H1 (cell line): ENCODE data around the gene ANKRD9. TPM values are rescaled to one million over a fixed set of nuclear protein-coding genes. Genes with fewer than 3 reads are reported as not detected.

Source experiments
- CTCF ChIA-PET: fragments of 300-600 bp; sonication (Branson Sonifier 250); formaldehyde crosslinking; loops from one replicate; lab custom pipeline; 2021; ENCODE audit not compliant: partially characterized antibody; lab: Charles Lee
- POLR2A ChIA-PET: fragments of 300-600 bp; sonication (Branson Sonifier 250); formaldehyde crosslinking; loops from one replicate; lab custom pipeline; 2021; ENCODE audit warnings: inconsistent platforms; ENCODE audit not compliant: partially characterized antibody; lab: Charles Lee
- DNase-seq, 2 experiments: peaks; one replicate each; pipeline versions ENCODE4 v3.0.0 to v3.0.0-alpha.2; 2010 to 2022; ENCODE audit warnings: low spot score in 2 of 2, low read depth in 1 of 2, mixed read lengths in 1 of 2
- FAIRE-seq: peaks from 2 replicates; lab custom pipeline; 2011; peaks lifted over from hg19 to GRCh38; lab: Jason Lieb, UNC
- H2AFZ ChIP-seq: 2 replicates; pipeline ENCODE4 v1.8.1; 2012; ENCODE audit warnings: low read length, inconsistent platforms
- H2AK5ac ChIP-seq: 2 replicates; pipeline ENCODE4 v1.6.1; 2013; ENCODE audit warnings: low read depth, low read length
- H2BK120ac ChIP-seq: replicated peaks from 2 replicates; pipeline ENCODE3; 2013; ENCODE audit warnings: low read depth, low read length, inconsistent platforms
- H2BK12ac ChIP-seq: 2 replicates; pipeline ENCODE4 v1.6.1; 2013; ENCODE audit warnings: low read depth, low read length
- H2BK15ac ChIP-seq: 2 replicates; pipeline ENCODE4 v1.6.1; 2013; ENCODE audit warnings: low read length
- H2BK20ac ChIP-seq: 2 replicates; pipeline ENCODE4 v1.6.1; 2013; ENCODE audit warnings: low read length
- H2BK5ac ChIP-seq: 2 replicates; pipeline ENCODE4 v1.6.1; 2013; ENCODE audit warnings: low read depth, low read length
- H3K14ac ChIP-seq: 2 replicates; pipeline ENCODE4 v1.6.1; 2013; ENCODE audit warnings: inconsistent platforms; ENCODE audit not compliant: insufficient read length
- H3K18ac ChIP-seq: 2 replicates; pipeline ENCODE4 v1.6.1; 2013; ENCODE audit warnings: low read length; ENCODE audit errors: extremely low read depth
- H3K23ac ChIP-seq: 2 replicates; pipeline ENCODE4 v1.6.1; 2013; ENCODE audit warnings: inconsistent platforms; ENCODE audit not compliant: insufficient read length
- H3K23me2 ChIP-seq: 2 replicates; pipeline ENCODE4 v1.6.1; 2013; ENCODE audit warnings: low read depth, low read length
- H3K27ac ChIP-seq: 2 replicates; pipeline ENCODE4 v1.6.1; 2011; ENCODE audit warnings: low read depth, low read length, inconsistent platforms
- H3K27me3 ChIP-seq, 4 experiments: replicated peaks in 1 of 4; 1 replicate in 1 of 4; 2 replicates in 3 of 4; pipeline versions ENCODE4 v1.6.1 to v1.8.1; 2011 to 2013; ENCODE audit warnings: low read length in 3 of 4, mild to moderate bottlenecking in 3 of 4, inconsistent platforms in 2 of 4, mixed read lengths in 2 of 4, moderate library complexity in 1 of 4; ENCODE audit not compliant: control insufficient read depth in 3 of 4, insufficient read depth in 3 of 4; ENCODE audit errors: extremely low read depth in 1 of 4
- H3K36me3 ChIP-seq, 4 experiments: 2 replicates each; pipeline versions ENCODE4 v1.6.1 to v1.8.1; 2011 to 2013; ENCODE audit warnings: mild to moderate bottlenecking in 4 of 4, low read length in 3 of 4, moderate library complexity in 2 of 4, control low read depth in 1 of 4, inconsistent platforms in 1 of 4; ENCODE audit not compliant: insufficient read depth in 4 of 4, control insufficient read depth in 2 of 4
- H3K4ac ChIP-seq: replicated peaks from 2 replicates; pipeline ENCODE3; 2013; ENCODE audit warnings: low read length, low read depth, mixed read lengths, inconsistent platforms; ENCODE audit not compliant: insufficient read length
- H3K4me1 ChIP-seq, 4 experiments: replicated peaks in 1 of 4; 1 replicate in 1 of 4; 2 replicates in 3 of 4; pipeline versions ENCODE4 v1.6.1 to v1.8.1; 2011 to 2013; ENCODE audit warnings: low read length in 3 of 4, inconsistent platforms in 2 of 4, mixed read lengths in 1 of 4; ENCODE audit not compliant: insufficient read depth in 4 of 4, control insufficient read depth in 3 of 4
- H3K4me2 ChIP-seq, 2 experiments: 2 replicates each; pipeline versions ENCODE4 v1.6.1 to v1.8.1; 2011 to 2013; ENCODE audit warnings: low read depth in 2 of 2, low read length in 2 of 2, control low read depth in 1 of 2, inconsistent platforms in 1 of 2, mild to moderate bottlenecking in 1 of 2; ENCODE audit not compliant: insufficient read depth in 1 of 2
- H3K4me3 ChIP-seq, 4 experiments: fragments of 200-600, 300-600 bp in 1 of 4; sonication (generic), shearing (Covaris generic), sonication (Bioruptor Twin) in 1 of 4; 2 replicates each; pipeline versions ENCODE4 v1.5.1 to v1.8.1; 2011 to 2016; ENCODE audit warnings: low read length in 4 of 4, low read depth in 3 of 4, control low read depth in 2 of 4, inconsistent platforms in 2 of 4, mild to moderate bottlenecking in 2 of 4, mixed read lengths in 1 of 4, moderate library complexity in 1 of 4; ENCODE audit not compliant: insufficient read depth in 2 of 4; ENCODE audit errors: extremely low read depth in 1 of 4
- H3K56ac ChIP-seq: replicated peaks from 2 replicates; pipeline ENCODE3; 2013; ENCODE audit warnings: low read depth, mild to moderate bottlenecking, mixed read lengths, low read length, inconsistent platforms; ENCODE audit not compliant: insufficient read length
- H3K79me1 ChIP-seq: 2 replicates; pipeline ENCODE4 v1.6.1; 2013; ENCODE audit warnings: low read depth, low read length, control low read depth
- H3K79me2 ChIP-seq, 2 experiments: 2 replicates each; pipeline versions ENCODE4 v1.6.1 to v1.8.1; 2012 to 2013; ENCODE audit warnings: low read length in 2 of 2, mild to moderate bottlenecking in 2 of 2, inconsistent platforms in 1 of 2; ENCODE audit not compliant: insufficient read depth in 2 of 2, control insufficient read depth in 1 of 2
- H3K9ac ChIP-seq, 4 experiments: replicated peaks in 1 of 4; 1 replicate in 1 of 4; 2 replicates in 3 of 4; pipeline versions ENCODE4 v1.6.1 to v1.8.1; 2011 to 2013; ENCODE audit warnings: low read depth in 3 of 4, low read length in 3 of 4, control low read depth in 2 of 4, mild to moderate bottlenecking in 2 of 4, moderate library complexity in 2 of 4, inconsistent platforms in 1 of 4; ENCODE audit errors: extremely low read depth in 1 of 4
- H3K9me3 ChIP-seq, 2 experiments: 2 replicates each; pipeline versions ENCODE4 v1.6.1 to v1.8.1; 2012 to 2013; ENCODE audit warnings: mild to moderate bottlenecking in 2 of 2, moderate library complexity in 2 of 2, control low read depth in 1 of 2, inconsistent platforms in 1 of 2, low read depth in 1 of 2, low read length in 1 of 2, mixed read lengths in 1 of 2; ENCODE audit not compliant: insufficient read depth in 2 of 2
- H4K20me1 ChIP-seq, 2 experiments: replicated peaks in 1 of 2; 2 replicates each; pipeline versions ENCODE3 to v1.8.1; 2011 to 2013; ENCODE audit warnings: inconsistent platforms in 2 of 2, low read length in 2 of 2, mild to moderate bottlenecking in 1 of 2; ENCODE audit not compliant: insufficient read depth in 2 of 2, control insufficient read depth in 1 of 2
- H4K5ac ChIP-seq: 2 replicates; pipeline ENCODE4 v1.6.1; 2013; ENCODE audit warnings: low read length, low read depth, mixed read lengths, inconsistent platforms; ENCODE audit not compliant: insufficient read length
- H4K8ac ChIP-seq: 2 replicates; pipeline ENCODE4 v1.8.0; 2013; ENCODE audit warnings: mild to moderate bottlenecking, moderate library complexity, low read length, inconsistent platforms; ENCODE audit not compliant: insufficient read depth; ENCODE audit errors: extremely low read depth
- H4K91ac ChIP-seq: replicated peaks from 2 replicates; pipeline ENCODE3; 2013; ENCODE audit warnings: low read length, mixed read lengths, inconsistent platforms; ENCODE audit not compliant: insufficient read length
- CBX5 ChIP-seq: fragments of 300-800, 300-1000 bp; sonication (generic); IDR thresholded peaks from 2 replicates; pipeline ENCODE4 v1.7.1; 2016; ENCODE audit warnings: antibody characterized with exemption, low read length, low read depth
- CTBP2 ChIP-seq: IDR thresholded peaks from 2 replicates; pipeline ENCODE4 v1.7.0; 2011; ENCODE audit warnings: borderline replicate concordance, mild to moderate bottlenecking, moderate library complexity, mixed read lengths, low read length; ENCODE audit not compliant: insufficient read depth, insufficient read length
- EZH2 ChIP-seq: fragments of 200-600 bp; sonication (generic); IDR thresholded peaks from 2 replicates; pipeline ENCODE4 v1.7.1; 2012; ENCODE audit warnings: low read depth, mild to moderate bottlenecking, moderate library complexity, low read length, inconsistent platforms; ENCODE audit not compliant: severe bottlenecking
- FOSL1 ChIP-seq: IDR thresholded peaks from 2 replicates; pipeline ENCODE4 v1.6.1; 2011; ENCODE audit warnings: mild to moderate bottlenecking, low read depth, low read length, moderate library complexity; ENCODE audit not compliant: insufficient read depth
- GTF2F1 ChIP-seq: IDR thresholded peaks from 2 replicates; pipeline ENCODE4 v1.6.1; 2012; ENCODE audit warnings: low read depth, low read length, improper control_type of control experiment, borderline replicate concordance
- JUND ChIP-seq: IDR thresholded peaks from 2 replicates; pipeline ENCODE4 v1.6.1; 2011; ENCODE audit warnings: mild to moderate bottlenecking, improper control_type of control experiment, low read length
- MAFK ChIP-seq: IDR thresholded peaks from 2 replicates; pipeline ENCODE4 v1.6.1; 2012; ENCODE audit warnings: low read depth, mild to moderate bottlenecking, improper control_type of control experiment, low read length
- POLR2AphosphoS5 ChIP-seq: IDR thresholded peaks from 2 replicates; pipeline ENCODE4 v1.6.1; 2011; ENCODE audit warnings: low read depth, low read length
- SIRT6 ChIP-seq: IDR thresholded peaks from one replicate; pipeline ENCODE4 v1.7.1; 2012; ENCODE audit warnings: low read length, inconsistent platforms
- SP2 ChIP-seq: IDR thresholded peaks from 2 replicates; pipeline ENCODE4 v1.6.1; 2012; ENCODE audit warnings: mild to moderate bottlenecking, low read length, inconsistent platforms
- SRF ChIP-seq: IDR thresholded peaks from 2 replicates; pipeline ENCODE4 v1.6.1; 2011; ENCODE audit warnings: mild to moderate bottlenecking, low read depth, low read length, moderate library complexity
- TAF7 ChIP-seq: optimal IDR thresholded peaks from 2 replicates; pipeline ENCODE3; 2011; ENCODE audit warnings: low read depth, mild to moderate bottlenecking, inconsistent platforms, low read length, moderate library complexity, borderline replicate concordance
- WGBS, 2 experiments: shearing (Covaris generic) in 1 of 2; methylation state at CpG; one replicate each; pipeline versions ENCODE4 v1.1.6 to v1.1.7; 2013 to 2015; ENCODE audit warnings: low lambda C conversion rate in 2 of 2, mixed read lengths in 2 of 2, inconsistent platforms in 1 of 2, low coverage in 1 of 2, missing lambda C conversion rate in 1 of 2; ENCODE audit not compliant: insufficient replicate concordance in 2 of 2, insufficient coverage in 1 of 2, insufficient read length in 1 of 2; ENCODE audit errors: extremely low coverage in 1 of 2, missing lambda C conversion rate in 1 of 2; 5-methylcytosine and 5-hydroxymethylcytosine counted together
- polyA plus RNA-seq, 7 experiments: library from polyadenylated mRNA; depleted of rRNA in 3 of 7; stranded (reverse) in 5 of 7; unstranded in 2 of 7; fragments of >200 nt in 5 of 7; fragments of 200-250 nt in 2 of 7; gene quantifications; 1 replicate in 5 of 7; 2 replicates in 1 of 7; 4 replicates in 1 of 7; pipeline versions ENCODE4 v1.2.1 to v1.2.3, GENCODE V29; 2011 to 2013; ENCODE audit warnings: missing spikeins in 2 of 7, mixed read lengths in 2 of 7
- total RNA-seq: library from RNA; stranded (reverse); fragmentation: NEBNext Ultra II Directional; extraction: Animal tissue kit (Norgen Biotek cat#: 25700); gene quantifications from 2 replicates; pipeline ENCODE4 v1.2.1, GENCODE V29; 2021

ANKRD9 gene
- total and polyA plus RNA-seq, 2 of the 8 experiments (the other 6 are each of a cell fraction or from before 2014, with no cell fraction given) = 37.0 to 41.8 TPM

GRCh38 chr14:102524451-102525218 lies 15.1 kb upstream of the ANKRD9 start:
- Histone ChIP-seq H4K91ac (peak overlapping the region; percentile 92), H3K56ac (peak overlapping the region; percentile 13), H3K27ac (no peak overlapping the region), H3K4me2 (peak overlapping the region; percentile 83 to 89), H3K18ac (peak overlapping the region; percentile 93), H3K23ac (no peak overlapping the region), H3K27me3 (no peaks in the 10 kb centered on the region), H3K4ac (peak overlapping the region; percentile 38), H3K36me3 (no peaks in the 10 kb centered on the region), H4K20me1 (no peaks in the 10 kb centered on the region), H2BK20ac (no peak overlapping the region), H3K23me2 (peaks cover 3% of the 10 kb centered on the region; the same call in 1 of the 2 replicates), H4K8ac (no peak overlapping the region), H2BK120ac (peak overlapping the region; percentile 18), H2AK5ac (no peak overlapping the region), H2BK5ac (peak overlapping the region; percentile 62; the same call in 1 of the 2 replicates), H3K79me2 (no peaks in the 10 kb centered on the region), H3K79me1 (no peaks in the 10 kb centered on the region), H3K9ac (peak overlapping the region in 2 of 4 experiments; percentile 19 to 24; a peak in 1 of 7 replicates), H3K14ac (no peak overlapping the region), H2AFZ (peak overlapping the region; percentile 63), H4K5ac (peak overlapping the region; percentile 75), H3K4me1 (peaks cover 0 to 10% (median 0%) of the 10 kb centered on the region in 4 experiments; a peak in 2 of 7 replicates), H3K9me3 (no peaks in the 10 kb centered on the region), H3K4me3 (peak overlapping the region; percentile 33 to 67 (median 49); a peak in 7 of 8 replicates), H2BK15ac (0 out of 2 replicates have a peak overlapping the region, but pooled peaks have one; percentile 46), H2BK12ac (0 out of 2 replicates have a peak overlapping the region, but pooled peaks have one; percentile 80)
- peak; percentile 77 for FAIRE-seq
- ChIA-PET POLR2A (interaction anchor here (0.8 to 1.7 kb wide), 10 partner anchors 11 to 263 kb away, joined by 3 to 6 read pairs (median 3); partner anchors contain the start of gene ANKRD9), CTCF (interaction anchor here (0.6 to 2.3 kb wide), 30 partner anchors 10 to 790 kb away, joined by 3 to 15 read pairs (median 3); no protein-coding TSS in a partner anchor)
- DNase-seq = peak; percentile 99 to 100
- WGBS, 2 experiments = 8% methylated on average over 31 of the region's 32 CpGs; no CpG with 5 or more reads in 1 of the 2 experiments
- TF ChIP-seq CBX5 = no peak
- TF ChIP-seq JUND = no peak
- TF ChIP-seq MAFK = no peak
- TF ChIP-seq POLR2AphosphoS5 = peak; percentile 72
- TF ChIP-seq FOSL1 = no peak
- no peak for TF ChIP-seq GTF2F1
- TF ChIP-seq SIRT6 = no peak
- TF ChIP-seq SP2 = peak; percentile 51; the same call in 1 of the 2 replicates
- TF ChIP-seq SRF = no peak
- TF ChIP-seq TAF7 = peak; percentile 64
- TF ChIP-seq EZH2 = no peak
- TF ChIP-seq CTBP2 = peak; percentile 48
